ENCODE results near the gene PDE2A.

DNA sequence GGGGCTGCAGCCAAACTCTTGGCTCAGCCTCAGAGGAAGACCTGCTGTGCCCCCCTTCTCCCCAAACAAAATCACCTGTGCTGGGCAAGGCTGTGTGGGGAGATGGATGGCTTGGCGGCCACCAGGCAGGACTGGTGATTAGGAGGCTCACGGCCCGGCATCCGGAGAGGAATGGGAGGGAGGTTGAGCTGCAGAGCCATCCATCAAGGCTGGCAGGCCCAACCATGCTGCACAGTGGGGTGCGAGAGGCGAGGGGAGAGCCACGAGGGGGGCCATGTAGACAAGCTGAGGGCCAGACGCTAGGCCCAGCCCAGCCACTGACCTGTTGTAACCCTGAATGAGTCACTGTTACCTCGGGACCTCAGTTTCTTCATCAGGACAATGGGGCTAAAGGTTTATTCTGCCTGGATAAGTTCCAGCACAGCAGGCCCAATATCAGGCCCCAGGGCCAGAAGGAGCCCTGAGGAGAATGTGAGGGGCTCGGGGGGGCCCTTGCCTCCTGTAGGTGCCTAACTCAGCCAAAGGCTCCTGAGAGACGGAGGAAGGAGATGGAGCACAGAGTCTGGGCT, 18.2 kb downstream of the PDE2A start:
- TF ChIP-seq, protein P1, sequence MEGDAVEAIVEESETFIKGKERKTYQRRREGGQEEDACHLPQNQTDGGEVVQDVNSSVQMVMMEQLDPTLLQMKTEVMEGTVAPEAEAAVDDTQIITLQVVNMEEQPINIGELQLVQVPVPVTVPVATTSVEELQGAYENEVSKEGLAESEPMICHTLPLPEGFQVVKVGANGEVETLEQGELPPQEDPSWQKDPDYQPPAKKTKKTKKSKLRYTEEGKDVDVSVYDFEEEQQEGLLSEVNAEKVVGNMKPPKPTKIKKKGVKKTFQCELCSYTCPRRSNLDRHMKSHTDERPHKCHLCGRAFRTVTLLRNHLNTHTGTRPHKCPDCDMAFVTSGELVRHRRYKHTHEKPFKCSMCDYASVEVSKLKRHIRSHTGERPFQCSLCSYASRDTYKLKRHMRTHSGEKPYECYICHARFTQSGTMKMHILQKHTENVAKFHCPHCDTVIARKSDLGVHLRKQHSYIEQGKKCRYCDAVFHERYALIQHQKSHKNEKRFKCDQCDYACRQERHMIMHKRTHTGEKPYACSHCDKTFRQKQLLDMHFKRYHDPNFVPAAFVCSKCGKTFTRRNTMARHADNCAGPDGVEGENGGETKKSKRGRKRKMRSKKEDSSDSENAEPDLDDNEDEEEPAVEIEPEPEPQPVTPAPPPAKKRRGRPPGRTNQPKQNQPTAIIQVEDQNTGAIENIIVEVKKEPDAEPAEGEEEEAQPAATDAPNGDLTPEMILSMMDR (IDR thresholded peaks at IDR 0.05) = no peak
- TF ChIP-seq EZH2 (IDR thresholded peaks at IDR 0.05; ENCODE audit: borderline replicate concordance, insufficient read depth, low read depth, low read length, poor library complexity, severe bottlenecking) = no peak

Data from B cell (primary cell).